ENCODE measurements around the gene COL2A1.

COL2A1 gene

DNA sequence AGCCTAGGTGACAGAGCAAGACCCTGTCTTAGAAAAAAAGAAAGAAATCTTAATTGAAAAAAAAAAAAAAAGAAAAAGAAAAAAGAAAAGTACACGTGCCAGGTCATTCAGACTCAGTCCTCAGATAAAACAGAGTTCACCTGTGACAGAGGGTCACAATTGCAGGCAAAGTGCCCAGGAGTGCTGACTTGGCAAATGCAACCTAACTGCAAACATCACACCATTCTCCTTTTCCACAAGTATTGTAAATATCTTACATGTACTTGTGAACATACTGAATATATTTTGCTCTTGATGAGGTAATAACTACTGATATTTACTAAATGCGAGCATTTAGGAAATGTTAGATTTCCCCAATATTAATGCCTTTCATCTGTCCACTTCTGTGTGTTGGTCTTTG lies 9.0 kb upstream of the COL2A1 start:
- no peak for DNase-seq (ENCODE audit: low read depth in 2 of 2, low spot score in 1 of 2)

- DNase-seq (ENCODE audit: low read depth in 2 of 2, low spot score in 1 of 2): no peak
These were observed 7.8 kb upstream of the COL2A1 start for GRCh38 chr12:48012070-48012469.

DNA sequence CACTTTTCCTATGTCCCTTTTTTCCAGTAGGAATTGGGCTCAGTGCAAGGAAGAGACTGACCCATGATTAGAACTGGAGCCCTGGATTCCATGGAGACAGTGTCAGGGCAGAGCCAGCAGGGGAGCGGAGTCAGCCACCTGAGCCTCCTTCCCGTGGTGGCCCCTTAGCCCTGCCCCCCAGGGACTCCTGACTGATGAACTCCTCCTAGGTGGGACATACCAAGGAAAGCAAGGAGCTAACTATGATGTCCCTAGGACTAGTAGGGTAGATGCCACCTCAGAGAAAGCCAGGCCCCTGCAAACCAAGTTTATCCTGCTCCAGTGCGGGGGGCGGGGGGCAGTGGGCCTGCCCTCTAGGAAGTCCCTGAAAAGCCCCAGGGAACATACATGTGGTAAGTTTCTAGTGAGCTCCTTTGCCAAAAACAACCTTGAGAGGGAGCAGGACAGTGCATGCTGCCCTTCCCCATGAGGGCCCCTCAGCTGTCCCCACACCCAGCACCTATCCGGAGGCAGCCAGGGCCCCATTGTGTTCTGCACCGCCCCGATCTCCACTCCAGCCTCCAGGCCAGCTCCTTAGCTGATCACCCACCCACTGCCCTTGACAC lies 6.2 kb upstream of the COL2A1 start:
- DNase-seq (ENCODE audit: low read depth in 2 of 2, low spot score in 1 of 2): no peak

DNA sequence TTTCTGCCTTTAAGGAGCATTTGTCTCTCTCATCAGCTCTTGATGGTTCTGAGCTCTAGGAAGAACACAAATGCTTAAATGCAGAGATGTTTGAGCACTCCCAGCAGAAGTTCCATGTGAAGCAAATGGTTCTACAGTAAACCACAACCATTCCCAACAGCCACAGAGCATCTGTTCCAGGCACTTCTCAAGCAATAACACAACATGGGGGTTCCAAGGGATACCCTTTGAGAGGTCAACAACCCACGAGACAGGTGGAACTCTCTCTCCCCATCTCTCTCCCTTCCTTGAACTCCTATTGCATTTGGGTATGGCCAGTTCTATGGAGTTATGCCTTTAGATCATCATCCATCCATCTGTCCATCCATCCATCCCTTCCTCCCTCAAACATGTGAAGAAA lies 5.2 kb upstream of the COL2A1 start:
- DNase-seq (ENCODE audit: low read depth in 2 of 2, low spot score in 1 of 2): no peak

DNA sequence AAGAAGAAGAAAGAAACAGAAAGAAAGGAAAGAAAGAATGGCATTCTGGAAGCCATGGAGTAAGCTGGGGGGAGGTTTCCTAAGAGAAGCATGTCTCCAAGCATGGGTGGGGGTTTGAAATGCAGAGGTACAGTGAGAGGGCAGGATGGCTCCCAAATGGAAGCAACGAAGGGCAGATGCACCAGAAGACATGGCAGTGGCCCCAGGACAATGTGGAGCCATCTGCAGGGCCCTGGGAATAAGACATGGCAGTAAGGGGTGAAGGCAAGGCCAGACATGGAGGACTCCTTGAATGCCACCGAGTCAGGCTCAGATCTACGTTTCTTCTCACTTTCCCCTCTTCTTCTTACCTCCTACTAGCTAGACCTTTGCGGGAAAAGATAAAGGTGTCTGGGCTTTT lies 4.7 kb upstream of the COL2A1 start:
- DNase-seq (ENCODE audit: low read depth in 2 of 2, low spot score in 1 of 2): no peak

DNA sequence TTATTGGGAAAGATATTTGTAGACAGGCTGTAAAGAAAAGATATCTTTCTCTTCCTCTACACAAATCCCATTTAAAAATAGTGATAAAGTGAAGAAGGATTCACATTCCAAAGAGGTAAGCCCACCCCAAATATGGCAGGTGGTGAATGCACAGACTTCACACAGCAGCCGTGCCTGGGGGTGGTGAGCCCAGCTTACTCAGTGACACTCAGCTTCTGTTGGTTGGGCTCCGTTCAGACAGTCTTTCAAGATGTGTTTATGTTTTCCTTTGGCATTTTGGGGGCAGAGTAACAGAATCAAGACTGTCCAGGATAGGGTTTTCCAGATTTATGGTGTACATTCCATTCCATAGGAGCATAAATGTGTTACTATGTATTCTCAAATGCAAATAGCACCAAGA lies 4.1 kb upstream of the COL2A1 start:
- no peak for DNase-seq (ENCODE audit: low read depth in 2 of 2, low spot score in 1 of 2)

DNA sequence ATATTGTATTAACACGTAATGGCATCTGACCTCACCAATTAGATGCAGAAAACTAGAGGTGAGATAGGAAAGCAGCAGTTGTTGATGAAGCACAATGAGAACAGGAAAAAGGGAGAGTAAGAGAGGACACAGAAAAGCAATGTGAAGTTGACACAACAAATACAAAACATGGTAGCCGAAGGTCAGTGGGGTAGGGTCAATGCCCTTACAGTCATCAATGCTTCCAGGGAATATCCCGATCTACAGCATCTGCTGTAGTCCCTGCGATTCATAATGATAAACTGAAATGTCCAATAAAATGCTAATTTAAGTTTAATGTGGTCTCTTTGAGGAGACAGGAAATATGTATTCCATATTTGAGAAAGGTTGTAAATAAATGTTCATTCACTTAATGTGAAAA lies 2.9 kb upstream of the COL2A1 start:
- no peak for DNase-seq (ENCODE audit: low read depth in 2 of 2, low spot score in 1 of 2)

GRCh38 chr12:48005750-48006021 lies 1.4 kb upstream of the COL2A1 start:
- DNase-seq (ENCODE audit: low read depth in 2 of 2, low spot score in 1 of 2): no peak

GRCh38 chr12:48005001-48005749 lies 899 bp upstream of the COL2A1 start:
- no peak for DNase-seq (ENCODE audit: low read depth in 2 of 2, low spot score in 1 of 2)

DNA sequence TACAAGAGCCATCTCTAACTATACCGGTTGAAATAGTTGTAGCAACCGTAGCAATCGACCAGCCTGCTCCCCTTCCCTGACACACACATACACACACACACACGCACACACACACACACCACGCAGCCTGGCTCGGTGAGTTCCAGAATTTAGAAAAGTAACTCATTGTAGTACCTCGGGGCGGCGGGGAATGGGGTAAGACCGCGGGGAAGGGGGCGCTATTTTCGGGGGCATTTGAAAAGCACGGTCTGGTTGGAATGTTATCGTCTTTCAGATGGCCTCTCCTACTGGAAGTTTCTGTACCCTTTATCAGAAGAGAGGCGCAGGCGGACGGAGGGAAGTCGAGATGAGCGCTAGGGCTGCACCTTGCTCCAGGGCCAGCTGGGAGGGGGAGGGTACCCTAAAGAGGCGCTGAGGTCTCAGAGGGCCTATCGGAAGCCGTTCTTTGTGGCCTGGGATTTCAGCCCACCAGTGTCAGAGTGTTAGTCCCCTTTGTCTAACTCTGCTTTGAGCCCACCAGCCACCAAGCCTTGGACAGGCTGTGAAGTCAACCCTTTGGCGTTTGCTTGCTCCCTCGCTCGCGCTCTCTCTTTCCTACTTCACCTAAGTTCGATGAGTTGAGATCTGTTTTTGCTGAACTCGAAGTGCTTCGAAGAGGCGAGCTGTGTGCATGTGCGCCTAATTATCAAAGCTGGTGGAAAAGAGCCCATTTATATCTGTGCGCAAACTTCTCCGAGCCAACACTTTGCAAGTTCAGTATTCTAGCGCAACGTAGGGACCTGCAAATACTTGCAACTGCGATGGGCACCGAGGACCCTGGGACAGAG lies 837 bp downstream of the COL2A1 start:
- DNase-seq (ENCODE audit: low read depth in 2 of 2, low spot score in 1 of 2): no peak

DNA sequence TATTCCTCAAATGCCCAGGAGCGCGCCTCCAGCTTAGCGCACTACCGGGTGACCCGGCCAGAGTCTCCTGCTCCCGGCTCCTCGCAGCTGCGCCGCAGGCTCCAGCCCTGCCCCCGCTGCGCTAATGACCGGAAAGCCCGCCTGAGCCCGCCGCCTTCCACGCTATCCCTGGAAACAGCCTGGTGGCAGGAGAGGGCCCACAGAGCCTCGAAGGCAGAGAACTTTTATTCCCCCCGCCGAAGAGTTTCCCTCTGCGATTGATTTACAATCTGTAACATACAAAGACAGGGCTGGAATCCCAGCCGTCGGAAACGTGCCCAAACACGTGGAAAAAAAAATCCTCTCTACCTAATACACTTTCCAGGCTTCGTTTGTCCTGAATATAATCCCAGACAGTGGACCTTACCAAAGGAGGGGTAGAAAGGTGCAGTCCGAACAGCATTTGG lies 1.5 kb downstream of the COL2A1 start:
- no peak for DNase-seq (ENCODE audit: low read depth in 2 of 2, low spot score in 1 of 2)

GRCh38 chr12:48002414-48002730 lies 1.9 kb downstream of the COL2A1 start:
- no peak for DNase-seq (ENCODE audit: low read depth in 2 of 2, low spot score in 1 of 2)

- DNase-seq (ENCODE audit: low read depth in 2 of 2, low spot score in 1 of 2): no peak
These were observed 2.5 kb downstream of the COL2A1 start for GRCh38 chr12:48001505-48002413.

DNA sequence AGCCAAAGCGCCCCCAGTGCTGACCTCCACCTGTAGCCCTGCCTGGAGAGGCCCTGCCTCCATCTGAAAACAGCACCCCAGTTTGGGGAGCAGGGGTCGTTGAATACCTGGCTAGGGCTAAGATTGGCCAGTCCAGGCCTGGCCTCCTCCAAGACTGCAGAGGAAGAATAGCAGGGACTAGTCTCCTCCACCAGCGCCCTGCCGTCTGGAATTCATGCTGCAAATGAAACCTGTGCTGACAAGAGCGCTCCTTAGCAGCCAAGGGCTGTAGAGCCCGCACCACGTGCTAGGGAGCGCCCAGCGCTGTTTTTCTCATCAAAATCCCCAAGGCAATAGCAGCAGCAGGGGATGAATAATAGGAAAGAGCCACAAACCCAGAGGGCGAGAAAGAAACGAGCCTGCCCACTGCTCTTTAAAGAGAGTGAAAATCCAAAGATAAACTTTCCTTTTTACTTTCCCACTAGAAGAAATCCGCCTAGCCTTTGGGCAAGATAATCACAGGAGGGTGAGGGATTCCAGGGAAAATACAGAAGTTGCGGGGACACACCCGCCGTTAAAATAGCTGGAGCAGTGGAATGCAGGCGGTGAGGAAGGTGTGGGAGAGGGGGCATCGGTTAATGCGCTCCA lies 3.3 kb downstream of the COL2A1 start:
- no peak for DNase-seq (ENCODE audit: low read depth in 2 of 2, low spot score in 1 of 2)

GRCh38 chr12:47999816-48000215 lies 4.5 kb downstream of the COL2A1 start:
- no peak for DNase-seq (ENCODE audit: low read depth in 2 of 2, low spot score in 1 of 2)

DNA sequence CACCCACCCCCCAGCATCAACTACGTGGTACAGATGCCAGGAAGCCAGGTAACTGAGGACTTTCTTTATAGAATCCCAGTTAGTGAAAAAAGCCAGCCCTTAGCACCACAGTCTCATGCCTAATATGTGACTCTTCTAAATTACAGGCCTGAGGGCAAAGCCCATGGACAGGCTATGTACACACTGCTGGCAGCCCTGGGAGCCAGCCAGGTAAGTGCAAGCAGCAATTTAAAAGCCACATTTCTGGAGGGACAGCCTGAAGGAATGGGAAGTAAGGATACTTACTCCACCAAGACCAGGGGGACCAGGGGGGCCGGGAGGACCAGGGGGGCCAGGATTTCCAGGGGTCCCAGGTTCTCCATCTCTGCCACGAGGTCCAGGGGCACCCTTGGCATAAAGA lies 7.0 kb downstream of the COL2A1 start:
- no peak for DNase-seq (ENCODE audit: low read depth in 2 of 2, low spot score in 1 of 2)

DNA sequence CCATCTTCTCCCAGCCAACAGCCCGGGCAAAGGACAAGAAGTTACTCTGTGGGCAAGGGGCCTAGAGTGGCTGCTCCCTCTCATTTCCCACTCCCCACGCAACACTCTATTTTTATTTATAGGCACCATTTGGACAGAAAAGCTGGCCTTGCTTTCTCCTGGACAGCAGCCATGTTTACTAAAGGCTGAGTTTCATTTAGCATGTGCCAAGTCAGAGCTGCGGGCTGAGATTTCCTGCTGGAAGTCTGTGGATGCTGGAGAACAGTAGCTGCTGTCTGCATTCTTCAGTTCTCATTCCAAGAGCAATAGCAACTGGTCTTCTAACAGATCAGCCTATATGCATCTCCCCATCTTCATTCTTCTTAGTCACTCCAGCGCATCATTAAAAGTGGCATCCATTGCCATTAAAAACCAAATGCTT lies 8.3 kb downstream of the COL2A1 start:
- no peak for DNase-seq (ENCODE audit: low read depth in 2 of 2, low spot score in 1 of 2)

DNA sequence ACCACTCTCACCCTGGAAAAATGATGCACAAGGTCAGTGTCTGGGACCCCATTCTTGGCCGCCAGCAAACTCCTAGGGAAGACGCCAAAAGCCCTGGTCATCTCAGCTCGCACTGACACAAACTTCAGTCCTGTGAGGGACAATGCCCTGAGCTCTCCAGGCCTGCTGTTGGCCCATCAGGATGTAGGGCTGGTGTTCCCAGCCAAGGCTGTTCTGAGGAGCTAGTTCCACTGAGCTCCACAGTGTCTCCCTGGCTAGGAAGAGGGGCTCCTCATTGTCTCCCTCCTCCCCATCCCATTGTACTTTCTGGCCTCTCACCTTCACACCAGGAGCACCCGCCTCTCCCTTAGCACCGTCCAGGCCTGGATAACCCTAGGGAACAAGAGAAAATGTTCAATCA lies 10.8 kb downstream of the COL2A1 start:
- no peak for DNase-seq (ENCODE audit: low read depth in 2 of 2, low spot score in 1 of 2)

GRCh38 chr12:47992776-47993175 lies 11.5 kb downstream of the COL2A1 start:
- no peak for DNase-seq (ENCODE audit: low read depth in 2 of 2, low spot score in 1 of 2)

- DNase-seq (ENCODE audit: low read depth in 2 of 2, low spot score in 1 of 2): no peak
These were observed 12.9 kb downstream of the COL2A1 start for GRCh38 chr12:47991106-47992061.
